ENCODE measurements around the gene PWP1.

Gene PWP1

DNA sequence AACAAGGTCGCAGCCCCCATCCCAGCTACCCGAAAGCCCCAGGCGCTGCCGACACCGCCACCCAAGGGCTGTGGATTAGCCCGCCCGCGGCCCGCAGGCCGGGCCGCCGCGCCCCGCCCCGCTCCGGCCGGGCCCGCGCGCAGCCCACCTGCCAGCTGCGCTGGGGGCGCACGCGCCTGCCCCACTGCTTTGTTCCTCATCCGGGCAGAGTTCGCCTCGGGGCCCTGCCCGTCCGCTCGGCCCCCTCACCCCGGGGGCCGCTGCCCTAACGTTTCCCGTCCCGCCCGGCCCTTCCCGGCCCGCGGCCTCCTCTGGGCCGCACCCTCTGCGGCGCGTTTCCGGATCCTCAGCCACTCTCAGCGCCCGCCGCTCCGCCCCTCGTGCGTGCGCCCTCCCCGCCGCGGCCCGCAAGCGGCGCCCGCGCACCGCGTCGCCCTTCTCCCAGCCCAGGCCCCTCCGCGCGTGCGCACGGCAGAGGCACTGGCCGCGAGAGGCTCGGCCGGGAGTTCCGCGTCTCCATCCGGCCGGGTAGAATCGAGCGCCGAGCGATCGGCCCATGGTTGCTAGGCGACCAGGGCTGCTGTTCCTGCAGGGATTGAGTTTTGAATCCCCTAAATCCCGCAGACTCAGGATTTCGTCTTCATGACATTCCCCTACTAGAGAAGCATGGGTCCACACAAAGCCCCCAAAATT, 75.4 kb downstream of the PWP1 start, which contains the start of gene PRDM4:
Gene PRDM4, minus strand, starts transcription at position 329 of the 693 bp plus-strand sequence. CDS start 622 bp downstream, outside the sequence.
- peak within 1 kb of the TSS; percentile 78 for H3K4me3 ChIP-seq (ENCODE audit: low read depth, low read length)
- peak; percentile 81 for TF ChIP-seq CTCF (IDR thresholded peaks at IDR 0.05; ENCODE audit: borderline replicate concordance, insufficient read depth, low read depth, low read length)

DNA sequence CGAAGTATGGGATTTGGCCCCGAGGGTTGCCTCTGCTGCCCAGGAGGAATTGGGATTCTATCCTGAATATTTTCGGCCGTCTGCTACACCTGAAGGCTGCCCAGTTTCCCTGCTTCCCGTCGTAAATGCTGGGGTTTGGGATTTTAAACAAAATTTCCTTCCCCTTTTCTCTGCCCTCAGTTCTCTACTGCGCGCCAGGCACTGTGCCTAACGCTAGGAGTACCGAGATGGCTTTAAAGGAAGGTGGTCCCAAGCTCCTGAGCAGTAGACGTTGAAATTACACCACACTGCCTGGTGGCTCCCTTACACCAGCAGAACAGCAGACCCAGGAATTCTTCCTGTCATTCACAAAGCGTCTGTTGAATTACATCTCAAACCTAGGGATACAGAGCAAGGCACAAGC, 75.9 kb downstream of the PWP1 start:
- no peak for TF ChIP-seq CTCF (IDR thresholded peaks at IDR 0.05; ENCODE audit: borderline replicate concordance, insufficient read depth, low read depth, low read length)

More for the DNA sequence above, 75.9 kb downstream of the PWP1 start:
- peak overlapping the region; percentile 61 for H3K4me3 ChIP-seq (ENCODE audit: low read depth, low read length)

Measured in GM12875 (cell line).